Endothelial cell of umbilical vein (primary cell): ENCODE data around the gene CFAP97. TPM values are rescaled to one million over a fixed set of nuclear protein-coding genes. Genes with fewer than 3 reads are reported as not detected.

Source experiments
- BruUV-seq: library from RNA; stranded (reverse); fragments of 400-500 nt; replicated peaks from 2 replicates; lab custom pipeline; 2021; lab: Mats Ljungman, UMichigan
- CTCF ChIA-PET: fragments of 300-600, 350-600 bp; sonication (Branson Sonifier 250); formaldehyde crosslinking; loops from one replicate; lab custom pipeline; 2021; ENCODE audit warnings: antibody characterized with exemption, inconsistent platforms; lab: Charles Lee
- POLR2A ChIA-PET: fragments of 300-600, 350-600 bp; sonication (Branson Sonifier 250); formaldehyde crosslinking; loops from one replicate; lab custom pipeline; 2021; ENCODE audit warnings: antibody characterized with exemption, inconsistent platforms; lab: Charles Lee
- DNase-seq: peaks from one replicate; pipeline ENCODE4 v3.0.0-alpha.2; 2011; ENCODE audit warnings: low read depth, low spot score
- FAIRE-seq: peaks from 2 replicates; lab custom pipeline; 2011; peaks lifted over from hg19 to GRCh38; lab: Jason Lieb, UNC
- H2AFZ ChIP-seq: 2 replicates; pipeline ENCODE4 v1.6.0; 2012; ENCODE audit warnings: low read depth, low read length, control low read depth, inconsistent platforms
- H3K27ac ChIP-seq: 2 replicates; pipeline ENCODE4 v1.5.1; 2011; ENCODE audit warnings: low read depth, mild to moderate bottlenecking, control low read depth, low read length, moderate library complexity; ENCODE audit not compliant: insufficient read depth
- H3K27me3 ChIP-seq, 2 experiments: 2 replicates each; pipeline versions ENCODE4 v1.6.0 to v1.6.1; 2011; ENCODE audit warnings: low read length in 2 of 2, mixed read lengths in 1 of 2; ENCODE audit not compliant: control insufficient read depth in 2 of 2, insufficient read depth in 2 of 2
- H3K36me3 ChIP-seq, 2 experiments: 2 replicates in 1 of 2; 3 replicates in 1 of 2; pipeline ENCODE4 v1.5.1; 2011; ENCODE audit warnings: low read length in 2 of 2, mild to moderate bottlenecking in 1 of 2, moderate library complexity in 1 of 2; ENCODE audit not compliant: control insufficient read depth in 2 of 2, insufficient read depth in 2 of 2; ENCODE audit errors: extremely low read depth in 1 of 2
- H3K4me1 ChIP-seq: 3 replicates; pipeline ENCODE4 v1.5.1; 2011; ENCODE audit warnings: mild to moderate bottlenecking, low read length; ENCODE audit not compliant: control insufficient read depth, insufficient read depth; ENCODE audit errors: extremely low read depth
- H3K4me2 ChIP-seq: 2 replicates; pipeline ENCODE4 v1.6.1; 2011; ENCODE audit warnings: low read length, control low read depth, mixed read lengths; ENCODE audit not compliant: insufficient read depth
- H3K4me3 ChIP-seq, 3 experiments: fragments of 200-600 bp in 1 of 3; sonication (generic), shearing (Covaris generic) in 1 of 3; replicated peaks in 1 of 3; 2 replicates each; pipeline ENCODE4 v1.5.1; 2011 to 2016; ENCODE audit warnings: control low read depth in 3 of 3, low read length in 3 of 3, mild to moderate bottlenecking in 2 of 3, inconsistent platforms in 1 of 3, low read depth in 1 of 3, moderate library complexity in 1 of 3; ENCODE audit not compliant: insufficient read depth in 1 of 3
- H3K79me2 ChIP-seq: 2 replicates; pipeline ENCODE4 v1.6.0; 2012; ENCODE audit warnings: low read length, inconsistent platforms; ENCODE audit not compliant: control insufficient read depth, insufficient read depth
- H3K9ac ChIP-seq: replicated peaks from 2 replicates; pipeline ENCODE3; 2011; ENCODE audit warnings: low read length, control low read depth; ENCODE audit not compliant: insufficient read depth; ENCODE audit errors: extremely low read depth
- H3K9me1 ChIP-seq: replicated peaks from 3 replicates; pipeline ENCODE4 v1.6.0; 2011; ENCODE audit warnings: mild to moderate bottlenecking, low read length; ENCODE audit not compliant: control insufficient read depth, insufficient read depth; ENCODE audit errors: extremely low read depth
- H3K9me3 ChIP-seq: replicated peaks from 2 replicates; pipeline ENCODE4 v1.5.1; 2012; ENCODE audit warnings: low read length, inconsistent platforms; ENCODE audit not compliant: control insufficient read depth, insufficient read depth
- H4K20me1 ChIP-seq: replicated peaks from 2 replicates; pipeline ENCODE3; 2011; ENCODE audit warnings: mild to moderate bottlenecking, low read length; ENCODE audit not compliant: control insufficient read depth, insufficient read depth; ENCODE audit errors: extremely low read depth
- CTCF ChIP-seq, 2 donors: IDR thresholded peaks; 1 replicate in 1 of 2; 2 replicates in 1 of 2; pipeline ENCODE4 v1.5.1; 2011; ENCODE audit warnings: low read length in 2 of 2, mild to moderate bottlenecking in 2 of 2, moderate library complexity in 2 of 2, control low read depth in 1 of 2, inconsistent platforms in 1 of 2, low read depth in 1 of 2; ENCODE audit not compliant: insufficient read depth in 1 of 2; ENCODE audit errors: extremely low read depth in 1 of 2
- EZH2 ChIP-seq: IDR thresholded peaks from 2 replicates; pipeline ENCODE4 v1.6.1; 2012; ENCODE audit warnings: borderline replicate concordance, low read depth, mild to moderate bottlenecking, moderate library complexity, low read length, inconsistent platforms; ENCODE audit not compliant: severe bottlenecking
- FOS ChIP-seq: IDR thresholded peaks from 2 replicates; pipeline ENCODE4 v1.6.1; 2011; ENCODE audit warnings: mild to moderate bottlenecking, low read length, moderate library complexity, borderline replicate concordance; ENCODE audit not compliant: insufficient read depth
- GATA2 ChIP-seq: IDR thresholded peaks from 2 replicates; pipeline ENCODE4 v1.7.0; 2011; ENCODE audit warnings: low read depth, mild to moderate bottlenecking, moderate library complexity, mixed read lengths, low read length; ENCODE audit not compliant: insufficient read length, insufficient read depth
- JUN ChIP-seq: IDR thresholded peaks from 2 replicates; pipeline ENCODE4 v1.6.1; 2011; ENCODE audit warnings: borderline replicate concordance, low read depth; ENCODE audit not compliant: insufficient read length, insufficient read depth
- MAX ChIP-seq: IDR thresholded peaks from 2 replicates; pipeline ENCODE4 v1.6.1; 2011; ENCODE audit not compliant: insufficient read depth, insufficient read length
- MYC ChIP-seq: IDR thresholded peaks from one replicate; pipeline ENCODE4 v1.6.1; 2011; ENCODE audit warnings: mild to moderate bottlenecking, low read depth, low read length
- POLR2A ChIP-seq: IDR thresholded peaks from 2 replicates; pipeline ENCODE4 v1.6.1; 2012; ENCODE audit warnings: low read depth, mild to moderate bottlenecking, control low read depth, low read length
- POLR2AphosphoS5 ChIP-seq: IDR thresholded peaks from 2 replicates; pipeline ENCODE4 v1.6.1; 2012; ENCODE audit warnings: low read depth, mild to moderate bottlenecking, control low read depth, low read length, moderate library complexity; ENCODE audit not compliant: insufficient read depth
- dilution Hi-C: fragments of 300-500 bp; cut with MboI; formaldehyde crosslinking; loops from one replicate; pipeline ENCODE4 v1.15.0; 2019; ENCODE audit warnings: low sequenced_read_pairs; ENCODE audit not compliant: extremely low pct_ligation_motif_present
- intact Hi-C: fragments of 100-400 bp; cut with micrococcal nuclease; formaldehyde crosslinking; loops from one replicate; pipeline ENCODE4 v1.10.0; 2022
- polyA plus RNA-seq, 4 experiments: library from polyadenylated mRNA; depleted of rRNA in 3 of 4; stranded (reverse) in 3 of 4; unstranded in 1 of 4; fragments of >200 nt; gene quantifications; 2 replicates each; pipeline versions ENCODE4 v1.2.1 to v1.2.3, GENCODE V29; 2011 to 2012; ENCODE audit warnings: missing spikeins in 1 of 4
- total RNA-seq: library from RNA; stranded (reverse); gene quantifications from 2 replicates; pipeline ENCODE4 v1.2.3, GENCODE V29; 2021

Gene CFAP97
- total and polyA plus RNA-seq, 2 donors (not counting 3 experiments of a cell fraction or from before 2014, with no cell fraction given), result 5.3 to 22.4 TPM

- dilution Hi-C loops, result no loop called here
Observed at GRCh38 chr4:185235119-185235842, 31.5 kb upstream of the CFAP97 start.

More at GRCh38 chr4:185235119-185235842, 31.5 kb upstream of the CFAP97 start:
- POLR2A ChIA-PET, result no interaction called here
- Histone ChIP-seq H4K20me1 (no peaks in the 10 kb centered on the region), H3K36me3 (no peaks in the 10 kb centered on the region), H3K9me3 (peaks cover 2% of the 10 kb centered on the region), H3K27ac (no peak overlapping the region), H3K4me1 (peaks cover 3% of the 10 kb centered on the region), H3K79me2 (peaks cover 16% of the 10 kb centered on the region), H3K4me3 (no peak overlapping the region), H3K9me1 (no peaks in the 10 kb centered on the region), H2AFZ (no peak overlapping the region), H3K4me2 (no peak overlapping the region), H3K27me3 (no peaks in the 10 kb centered on the region), H3K9ac (no peak overlapping the region)
- FAIRE-seq (no peak), DNase-seq (no peak)
- no peak for TF ChIP-seq POLR2AphosphoS5
- TF ChIP-seq MYC, result no peak
- no peak for TF ChIP-seq JUN
- no peak for TF ChIP-seq CTCF (IDR thresholded peaks at IDR 0.05; ENCODE audit: extremely low read depth in 1 of 2, insufficient read depth in 1 of 2, low read depth in 1 of 2, low read length in 2 of 2)
- TF ChIP-seq MAX, result no peak
- no peak for TF ChIP-seq POLR2A
- TF ChIP-seq GATA2, result no peak
- no peak for TF ChIP-seq EZH2
- TF ChIP-seq FOS, result no peak
- intact Hi-C loops, result no loop called here
- CTCF ChIA-PET, result no interaction called here
- no TSS peak for BruUV-seq
